SK-N-MC (cell line): ENCODE data around the gene NEMF.
A peak's percentile ranks its signal among the peaks of the same experiment; 100 is the strongest.
"Not testable (repeated sequence)": the region's sequence is repeated elsewhere in the genome, so short reads cannot be mapped to it uniquely, and the experiment has no call there.

Experiments used
- DNase-seq: peaks from one replicate; pipeline ENCODE4 v3.0.0-alpha.2; 2011; ENCODE audit warnings: low read depth, low spot score
- H3K27ac ChIP-seq: fragments of 200-600 bp; sonication (generic); 2 replicates; pipeline ENCODE4 v1.5.1; 2016; ENCODE audit warnings: mixed run types
- H3K36me3 ChIP-seq: fragments of 200-600 bp; sonication (generic); 2 replicates; pipeline ENCODE4 v1.6.1; 2017; ENCODE audit warnings: antibody characterized with exemption, low read length, mixed read lengths; ENCODE audit not compliant: insufficient read depth
- H3K4me3 ChIP-seq: fragments of 200-600 bp; sonication (generic); 2 replicates; pipeline ENCODE4 v1.5.1; 2016
- H3K9ac ChIP-seq: fragments of 200-600 bp; sonication (generic); 2 replicates; pipeline ENCODE4 v1.8.0; 2017; ENCODE audit warnings: mixed run types, mixed read lengths; ENCODE audit not compliant: insufficient read length
- H3K9me3 ChIP-seq: fragments of 200-600 bp; sonication (generic); 2 replicates; pipeline ENCODE4 v1.6.1; 2017; ENCODE audit warnings: low read depth, mild to moderate bottlenecking, antibody characterized with exemption, low read length, moderate library complexity, mixed read lengths
- EZH2 ChIP-seq: fragments of 200-600 bp; sonication (generic); IDR thresholded peaks from one replicate; pipeline ENCODE4 v1.6.1; 2017; ENCODE audit warnings: antibody characterized with exemption
- FOXP2 ChIP-seq: optimal IDR thresholded peaks from 2 replicates; pipeline ENCODE3; 2011; ENCODE audit warnings: mild to moderate bottlenecking, moderate library complexity; ENCODE audit not compliant: insufficient read depth; ENCODE audit errors: extremely low read length, control extremely low read depth
- POLR2AphosphoS5 ChIP-seq: IDR thresholded peaks from 2 replicates; pipeline ENCODE4 v1.6.1; 2012; ENCODE audit warnings: mild to moderate bottlenecking, low read depth, low read length, borderline replicate concordance

Gene NEMF

GRCh38 chr14:49853572-49854375 lies 1.2 kb upstream of the NEMF start:
- peaks cover 19% of the 10 kb centered on the region for H3K36me3 ChIP-seq
- H3K4me3 ChIP-seq = peak overlapping the region; percentile 80
- no peak overlapping the region for H3K27ac ChIP-seq
- H3K9me3 ChIP-seq = no peaks in the 10 kb centered on the region
- no peak for DNase-seq
- no peak for TF ChIP-seq EZH2
- no peak for TF ChIP-seq POLR2AphosphoS5
- no peak for TF ChIP-seq FOXP2
- H3K9ac ChIP-seq = no peak overlapping the region

DNA sequence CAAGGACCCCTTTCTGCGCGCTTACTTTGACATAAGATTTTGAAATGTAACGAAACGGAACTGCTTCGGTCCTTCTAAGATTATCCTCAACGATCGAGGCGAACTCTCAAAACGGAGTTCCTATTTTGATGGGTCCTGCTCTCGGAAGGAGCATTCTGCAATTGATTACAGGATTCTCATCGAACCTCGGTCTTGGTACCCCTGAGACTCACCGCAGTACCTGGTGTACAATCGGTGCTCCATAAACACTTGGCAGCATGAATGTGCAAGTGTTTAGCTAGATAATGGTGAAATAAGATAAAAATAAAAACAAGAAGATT lies 530 bp upstream of the NEMF start:
- DNase-seq = no peak
- H3K9me3 ChIP-seq = no peaks in the 10 kb centered on the region
- no peak for TF ChIP-seq POLR2AphosphoS5
- peak overlapping the region; percentile 96 for H3K9ac ChIP-seq
- H3K36me3 ChIP-seq = peaks cover 23% of the 10 kb centered on the region
- peak overlapping the region; percentile 82 for H3K27ac ChIP-seq
- H3K4me3 ChIP-seq = peak overlapping the region; percentile 80

- H3K36me3 ChIP-seq = peaks cover 26% of the 10 kb centered on the region
- peak overlapping the region; percentile 82; the same call in 1 of the 2 replicates for H3K27ac ChIP-seq
- DNase-seq = no peak
- TF ChIP-seq EZH2 = no peak
- H3K4me3 ChIP-seq = peak overlapping the region; percentile 80
- peak overlapping the region; percentile 96 for H3K9ac ChIP-seq
- no peaks in the 10 kb centered on the region for H3K9me3 ChIP-seq
These were observed 775 bp downstream of the NEMF start for GRCh38 chr14:49851813-49852212.

DNA sequence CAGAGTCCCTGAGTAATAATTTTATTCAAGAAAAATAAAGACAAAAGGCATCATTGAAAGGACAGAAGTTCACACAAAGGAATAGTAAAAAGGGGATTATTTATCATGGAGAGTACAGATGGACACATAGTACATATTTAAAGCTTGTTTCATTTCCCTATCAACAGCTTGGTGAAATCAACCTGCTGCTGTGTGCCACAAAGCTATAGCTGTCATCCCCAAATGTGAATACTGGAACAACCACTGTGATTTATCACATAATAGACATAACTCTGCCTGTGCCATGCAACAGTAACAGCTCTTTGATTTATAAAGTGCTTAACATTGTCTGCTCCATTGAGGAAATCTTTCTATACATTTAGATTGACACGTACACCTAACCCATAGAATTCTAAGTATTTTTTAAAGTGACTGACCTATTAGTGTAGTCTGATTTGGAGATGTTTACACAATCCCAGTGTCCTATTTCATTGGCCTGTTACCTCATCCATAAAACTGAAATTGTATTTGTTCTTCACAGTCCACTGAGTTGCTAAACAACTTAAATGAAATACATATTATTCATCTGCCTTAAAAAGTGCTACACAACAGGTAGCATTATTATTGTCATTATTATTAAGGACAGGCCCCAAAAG lies 3.3 kb downstream of the NEMF start:
- Histone ChIP-seq H3K9me3 (no peaks in the 10 kb centered on the region), H3K27ac (no peak overlapping the region), H3K36me3 (peaks cover 49% of the 10 kb centered on the region), H3K4me3 (no peak overlapping the region), H3K9ac (no peak overlapping the region)
- DNase-seq = no peak
- TF ChIP-seq POLR2AphosphoS5 = no peak
- TF ChIP-seq EZH2 = no peak
- TF ChIP-seq FOXP2 = no peak

DNA sequence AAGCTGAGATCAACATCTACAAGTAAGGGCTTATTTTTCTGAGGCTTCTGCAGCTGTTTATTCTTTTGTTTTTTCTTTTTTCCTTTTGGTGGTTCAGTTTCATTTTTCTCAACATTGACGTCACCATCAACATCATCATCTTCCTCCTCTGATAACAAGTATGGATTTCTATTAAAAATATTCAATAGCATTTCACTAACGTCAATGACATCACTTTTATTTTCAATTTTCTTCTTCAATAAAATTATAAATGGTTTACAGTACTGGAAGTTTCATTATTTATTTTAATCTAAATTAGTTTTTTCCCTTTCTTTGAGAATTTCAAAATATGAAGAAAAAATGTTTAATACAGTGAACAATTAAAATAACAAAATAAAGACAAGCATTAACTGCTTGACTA lies 23.9 kb downstream of the NEMF start:
- H3K27ac ChIP-seq = no peak overlapping the region
- DNase-seq = no peak
- H3K9ac ChIP-seq = no peak overlapping the region
- no peak overlapping the region for H3K4me3 ChIP-seq
- H3K9me3 ChIP-seq = no peaks in the 10 kb centered on the region
- H3K36me3 ChIP-seq = peaks cover 95% of the 10 kb centered on the region
- no peak for TF ChIP-seq POLR2AphosphoS5
- TF ChIP-seq FOXP2 = no peak
- no peak for TF ChIP-seq EZH2

DNA sequence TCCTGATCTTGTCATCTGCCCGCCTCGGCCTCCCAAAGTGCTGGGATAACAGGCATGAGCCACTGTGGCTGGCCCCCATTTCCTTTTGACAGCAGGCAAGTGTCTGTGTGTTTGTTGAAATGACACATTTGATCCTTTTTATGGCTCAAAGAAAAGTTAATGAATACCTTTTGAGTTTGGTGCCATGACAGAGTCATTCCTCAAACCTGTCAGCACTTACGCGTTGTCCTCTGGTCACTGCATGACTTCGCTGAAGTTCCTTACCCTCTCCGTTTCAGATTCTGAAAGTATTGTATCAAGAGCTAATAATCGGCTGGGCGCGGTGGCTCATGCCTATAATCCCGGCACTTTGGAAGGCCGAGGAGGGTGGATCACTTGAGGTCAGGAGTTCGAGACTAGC lies 32.4 kb downstream of the NEMF start:
- Histone ChIP-seq H3K4me3 (no peak overlapping the region), H3K9ac (no peak overlapping the region), H3K27ac (no peak overlapping the region), H3K9me3 (peaks cover 9% of the 10 kb centered on the region; the same call in 1 of the 2 replicates), H3K36me3 (peaks cover 76% of the 10 kb centered on the region)
- TF ChIP-seq FOXP2 = no peak
- DNase-seq = no peak

DNA sequence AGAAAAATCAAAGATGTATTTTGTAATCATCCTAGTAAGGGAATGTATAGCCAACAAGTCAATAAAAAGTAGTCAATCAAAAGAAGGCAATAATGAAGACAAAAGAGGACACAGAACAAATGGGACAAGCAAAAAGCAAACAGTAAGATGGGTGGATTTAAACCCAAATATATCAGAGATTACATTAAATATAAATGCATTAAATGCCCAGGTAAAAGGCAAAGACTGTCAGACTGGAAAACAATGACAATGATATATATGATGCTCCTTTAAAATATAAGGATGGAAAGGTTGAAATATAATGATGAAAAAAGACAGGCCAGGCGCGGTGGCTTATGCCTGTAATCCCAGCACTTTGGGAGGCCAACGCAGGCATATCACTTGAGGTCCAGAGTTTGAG lies 35.7 kb downstream of the NEMF start:
- H3K9ac ChIP-seq = no peak overlapping the region
- peaks cover 12% of the 10 kb centered on the region; the same call in 1 of the 2 replicates for H3K9me3 ChIP-seq
- no peak for DNase-seq
- no peak overlapping the region for H3K4me3 ChIP-seq
- TF ChIP-seq POLR2AphosphoS5 (no peak), EZH2 (no peak), FOXP2 (no peak)
- H3K36me3 ChIP-seq = peaks cover 81% of the 10 kb centered on the region
- H3K27ac ChIP-seq = no peak overlapping the region

GRCh38 chr14:49816118-49816517 lies 36.5 kb downstream of the NEMF start:
- not testable (repeated sequence) for H3K27ac ChIP-seq, H3K9ac ChIP-seq, H3K4me3 ChIP-seq, DNase-seq
- Histone ChIP-seq H3K9me3 (peaks cover 12% of the 10 kb centered on the region; the same call in 1 of the 2 replicates), H3K36me3 (peaks cover 88% of the 10 kb centered on the region)

DNA sequence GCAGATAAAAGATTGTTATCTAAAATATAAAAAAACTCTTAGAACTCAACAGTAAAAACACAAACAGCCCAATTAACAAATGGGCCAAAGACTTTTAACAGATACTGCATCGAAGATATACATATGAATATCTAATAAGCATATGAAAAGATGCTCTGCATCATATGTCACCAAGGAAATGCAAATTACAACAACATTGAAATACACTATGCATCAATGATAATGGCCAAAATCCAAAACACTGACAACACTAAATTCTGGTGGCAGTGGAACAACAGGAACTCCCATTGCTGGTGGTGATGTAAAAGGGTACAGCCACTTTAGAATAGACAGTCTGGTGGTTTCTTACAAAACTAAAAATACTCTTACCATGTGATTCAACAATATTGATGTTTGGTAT lies 43.8 kb downstream of the NEMF start:
- no peak overlapping the region for H3K27ac ChIP-seq
- H3K4me3 ChIP-seq = no peak overlapping the region
- DNase-seq = no peak
- H3K9me3 ChIP-seq = peaks cover 4% of the 10 kb centered on the region; the same call in 1 of the 2 replicates
- no peak for TF ChIP-seq FOXP2
- no peak for TF ChIP-seq POLR2AphosphoS5
- no peak for TF ChIP-seq EZH2
- peaks cover 70% of the 10 kb centered on the region for H3K36me3 ChIP-seq
- H3K9ac ChIP-seq = no peak overlapping the region
